Ascending aorta (tissue), 2 donors: ENCODE results near the gene HSPG2. TPM values are rescaled to one million over a fixed set of nuclear protein-coding genes. Genes with fewer than 3 reads are reported as not detected.

Experiments used
- DNase-seq, 2 donors: peaks; one replicate each; pipeline ENCODE4 v3.0.0-alpha.2; 2019; ENCODE audit warnings: low spot score in 2 of 2
- H3K27ac ChIP-seq, 2 donors: fragments of 200-600 bp; sonication (generic); one replicate each; pipeline ENCODE4 v1.5.1; 2016 to 2017; ENCODE audit warnings: mild to moderate bottlenecking in 1 of 2
- H3K27me3 ChIP-seq: fragments of 200-600 bp; sonication (generic); one replicate; pipeline ENCODE4 v1.5.1; 2017
- H3K36me3 ChIP-seq, 2 donors: fragments of 200-600 bp; sonication (generic); one replicate each; pipeline ENCODE4 v1.5.1; 2016
- H3K4me1 ChIP-seq, 2 donors: fragments of 200-600 bp; sonication (generic); one replicate each; pipeline ENCODE4 v1.5.1; 2016 to 2017; ENCODE audit warnings: mild to moderate bottlenecking in 1 of 2
- H3K4me3 ChIP-seq, 2 donors: fragments of 200-600 bp; sonication (generic); one replicate each; pipeline ENCODE4 v1.5.1; 2016 to 2017; ENCODE audit warnings: mild to moderate bottlenecking in 1 of 2
- H3K9me3 ChIP-seq, 2 donors: fragments of 200-600 bp; sonication (generic); one replicate each; pipeline ENCODE4 v1.5.1; 2016
- CTCF ChIP-seq, 3 experiments: fragments of 200-600 bp in 2 of 3; fragments of 450-650 bp in 1 of 3; sonication (generic) in 2 of 3; IDR thresholded peaks; one replicate each; pipeline ENCODE4 v1.5.1; 2016 to 2019; ENCODE audit warnings: antibody characterized with exemption in 3 of 3, mild to moderate bottlenecking in 1 of 3, moderate library complexity in 1 of 3
- intact Hi-C: fragments of 100-400 bp; cut with DNase I; formaldehyde crosslinking; loops from one replicate; pipeline ENCODE4 v1.15.1; 2023
- total RNA-seq: library from RNA; depleted of rRNA; stranded (reverse); fragments of >200 nt; gene quantifications from one replicate; pipeline ENCODE4 v1.1.0, GENCODE V29; 2016

The HSPG2 gene
- total RNA-seq, 1 donor from 2014 or later, result 1,294 TPM

- no peak for TF ChIP-seq CTCF (IDR thresholded peaks at IDR 0.05)
- Histone ChIP-seq H3K27me3 (no peaks in the 10 kb centered on the region), H3K4me1 (peaks cover 18 to 39% of the 10 kb centered on the region in 2 donors), H3K27ac (peak overlapping the region; percentile 94 to 96), H3K4me3 (no peak overlapping the region), H3K9me3 (no peaks in the 10 kb centered on the region), H3K36me3 (peaks cover 73 to 75% of the 10 kb centered on the region in 2 donors)
- intact Hi-C loops, result no loop called here
- DNase-seq, result no peak
Observed at GRCh38 chr1:21893046-21893805, 43.9 kb downstream of the HSPG2 start.

GRCh38 chr1:21891621-21892479 lies 45.3 kb downstream of the HSPG2 start:
- DNase-seq, result no peak
- Histone ChIP-seq H3K36me3 (peaks cover 86 to 88% of the 10 kb centered on the region in 2 donors), H3K27ac (peak overlapping the region in 1 of 2 donors; percentile 3), H3K9me3 (no peaks in the 10 kb centered on the region), H3K4me1 (peaks cover 14 to 30% of the 10 kb centered on the region in 2 donors), H3K4me3 (no peak overlapping the region), H3K27me3 (no peaks in the 10 kb centered on the region)
- intact Hi-C loops, result no loop called here
- TF ChIP-seq CTCF (IDR thresholded peaks at IDR 0.05), result no peak

GRCh38 chr1:21891081-21891480 lies 46.0 kb downstream of the HSPG2 start:
- no peak for DNase-seq
- Histone ChIP-seq H3K36me3 (peaks cover 90 to 94% of the 10 kb centered on the region in 2 donors), H3K27ac (peak overlapping the region; percentile 32 to 42), H3K9me3 (no peaks in the 10 kb centered on the region), H3K4me1 (peaks cover 7 to 22% of the 10 kb centered on the region in 2 donors), H3K4me3 (no peak overlapping the region), H3K27me3 (no peaks in the 10 kb centered on the region)
- intact Hi-C loops, result no loop called here
- TF ChIP-seq CTCF (IDR thresholded peaks at IDR 0.05), result no peak

- TF ChIP-seq CTCF (IDR thresholded peaks at IDR 0.05), result no peak
- Histone ChIP-seq H3K9me3 (no peaks in the 10 kb centered on the region), H3K36me3 (peaks cover 96% of the 10 kb centered on the region in 2 donors), H3K4me1 (no peaks in the 10 kb centered on the region), H3K4me3 (no peak overlapping the region), H3K27me3 (no peaks in the 10 kb centered on the region), H3K27ac (no peak overlapping the region)
- intact Hi-C loops, result no loop called here
- no peak for DNase-seq
Observed at GRCh38 chr1:21888500-21888899, 48.6 kb downstream of the HSPG2 start.

- H3K4me3 ChIP-seq, result no peak overlapping the region
- no peak for DNase-seq
- no peaks in the 10 kb centered on the region for H3K9me3 ChIP-seq
- TF ChIP-seq CTCF (IDR thresholded peaks at IDR 0.05), result no peak
- peaks cover 94 to 95% of the 10 kb centered on the region in 2 donors for H3K36me3 ChIP-seq
- H3K27ac ChIP-seq, result peak overlapping the region in 1 of 2 donors; percentile 10
- intact Hi-C loops, result no loop called here
- H3K27me3 ChIP-seq, result no peaks in the 10 kb centered on the region
- no peaks in the 10 kb centered on the region for H3K4me1 ChIP-seq
Observed at GRCh38 chr1:21887796-21888195, 49.3 kb downstream of the HSPG2 start.
